ENCODE results near the gene C4B.

Gene C4B

GRCh38 chr6:32082935-32083334 lies 68.3 kb downstream of the C4B start:
- no peak for DNase-seq (ENCODE audit: low spot score)

DNA sequence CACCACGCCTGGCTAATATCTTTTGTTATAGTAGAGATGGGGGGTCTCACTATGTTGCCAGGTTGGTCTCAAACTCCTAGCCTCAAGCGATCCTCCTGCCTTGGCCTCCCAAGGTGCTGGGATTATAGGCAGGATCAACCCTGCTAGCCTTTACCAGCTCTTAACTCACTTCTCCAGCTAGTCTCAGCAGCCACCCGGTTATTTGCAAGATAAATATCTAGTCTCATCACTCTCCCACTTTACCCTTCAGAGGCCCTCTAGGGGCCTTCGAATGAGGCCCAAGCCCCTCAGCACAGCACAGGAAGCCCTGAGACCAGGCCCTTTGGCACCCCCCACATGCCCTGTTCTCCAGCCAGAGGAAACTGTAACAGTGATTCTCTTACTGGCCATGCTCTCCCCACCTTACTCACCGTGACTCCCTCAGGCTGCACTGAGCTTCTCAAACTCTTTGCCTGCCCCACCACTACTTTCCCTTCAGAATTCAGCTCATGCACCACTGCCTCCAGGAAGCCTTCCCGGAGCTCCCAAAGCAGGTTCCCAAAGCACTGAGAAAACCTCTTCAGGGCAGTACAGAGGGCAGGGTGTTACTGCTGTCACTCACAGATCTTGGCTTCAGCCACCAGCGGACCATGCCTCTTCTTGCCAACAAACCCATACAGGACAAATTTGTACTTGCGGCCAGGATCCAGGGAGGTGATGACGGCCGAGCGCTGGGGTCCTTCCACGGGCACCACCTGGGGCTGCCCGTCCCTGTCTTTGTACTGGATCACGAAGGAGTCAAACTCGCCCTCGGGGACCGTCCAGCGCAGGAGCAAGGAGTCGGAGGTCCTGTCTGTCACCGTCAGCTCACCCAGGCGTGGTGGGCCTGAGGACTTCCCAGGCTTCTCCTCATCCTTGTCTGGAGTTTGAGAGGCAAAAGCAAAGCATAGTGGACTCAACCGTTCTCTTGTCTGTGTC lies 69.5 kb downstream of the C4B start:
- DNase-seq (ENCODE audit: low spot score) = no peak

GRCh38 chr6:32084780-32085179 lies 70.2 kb downstream of the C4B start:
- no peak for DNase-seq (ENCODE audit: low spot score)

All from left forelimb (tissue), 1 donor.